MM.1S (cell line): ENCODE results near the gene DCAF15.

Experiments
- DNase-seq: peaks from one replicate; pipeline ENCODE4 v3.0.0-alpha.2; 2015
- H2AFZ ChIP-seq: fragments of 300-600 bp; sonication (generic); 2 replicates; pipeline ENCODE4 v1.6.0; 2016; ENCODE audit warnings: antibody characterized with exemption, low read length
- H3F3A ChIP-seq: fragments of 300-600 bp; sonication (generic); 2 replicates; pipeline ENCODE4 v1.6.1; 2016; ENCODE audit warnings: mild to moderate bottlenecking, antibody characterized with exemption, low read length, moderate library complexity, mixed read lengths; ENCODE audit not compliant: insufficient read depth
- H3K27ac ChIP-seq: fragments of 300-600 bp; sonication (generic); 2 replicates; pipeline ENCODE4 v1.5.1; 2016; ENCODE audit warnings: mild to moderate bottlenecking, low read length
- H3K27me3 ChIP-seq: fragments of 300-600 bp; sonication (generic); replicated peaks from 2 replicates; pipeline ENCODE4 v1.6.0; 2016; ENCODE audit warnings: low read length; ENCODE audit not compliant: insufficient read depth
- H3K36me3 ChIP-seq: fragments of 300-600 bp; sonication (generic); replicated peaks from 2 replicates; pipeline ENCODE4 v1.6.1; 2016; ENCODE audit warnings: mild to moderate bottlenecking, low read length, mixed read lengths; ENCODE audit not compliant: insufficient read depth
- H3K4me1 ChIP-seq: fragments of 300-600 bp; sonication (generic); 2 replicates; pipeline ENCODE4 v1.6.1; 2016; ENCODE audit warnings: low read length, mixed read lengths
- H3K4me2 ChIP-seq: fragments of 300-600 bp; sonication (generic); 2 replicates; pipeline ENCODE4 v1.6.0; 2016; ENCODE audit warnings: low read depth, low read length
- H3K4me3 ChIP-seq: fragments of 300-600 bp; sonication (generic); 2 replicates; pipeline ENCODE4 v1.5.1; 2016; ENCODE audit warnings: low read length, mixed read lengths
- H3K79me2 ChIP-seq: fragments of 300-600 bp; sonication (generic); 2 replicates; pipeline ENCODE4 v1.6.1; 2016; ENCODE audit warnings: mixed run types, low read length, mixed read lengths
- H3K9ac ChIP-seq: fragments of 300-600 bp; sonication (generic); 2 replicates; pipeline ENCODE4 v1.6.1; 2016; ENCODE audit warnings: low read length, mixed read lengths
- H3K9me2 ChIP-seq: fragments of 300-600 bp; sonication (generic); replicated peaks from 2 replicates; pipeline ENCODE4 v1.6.1; 2016; ENCODE audit warnings: mild to moderate bottlenecking, low read length, mixed read lengths; ENCODE audit not compliant: insufficient read depth
- H3K9me3 ChIP-seq: fragments of 300-600 bp; sonication (generic); replicated peaks from 2 replicates; pipeline ENCODE4 v1.6.1; 2016; ENCODE audit warnings: mild to moderate bottlenecking, low read length, mixed read lengths; ENCODE audit not compliant: insufficient read depth
- H4K20me1 ChIP-seq: fragments of 300-600 bp; sonication (generic); 2 replicates; pipeline ENCODE4 v1.6.1; 2016; ENCODE audit warnings: mild to moderate bottlenecking, low read length, moderate library complexity, mixed read lengths; ENCODE audit not compliant: insufficient read depth
- EZH2 ChIP-seq: fragments of 300-600 bp; sonication (generic); optimal IDR thresholded peaks from 2 replicates; pipeline ENCODE3; 2017; ENCODE audit warnings: low read depth, mild to moderate bottlenecking, antibody characterized with exemption, low read length, mixed read lengths
- EZH2phosphoT487 ChIP-seq: fragments of 300-600 bp; sonication (generic); IDR thresholded peaks from 2 replicates; pipeline ENCODE4 v1.6.1; 2018; ENCODE audit warnings: antibody characterized with exemption, low read length
- TF ChIP-seq, protein P1 (sequence below): fragments of 300-600 bp; sonication (generic); IDR thresholded peaks from 2 replicates; pipeline ENCODE4 v1.5.1; 2016; ENCODE audit warnings: antibody characterized with exemption, low read length, mixed read lengths

Gene DCAF15

GRCh38 chr19:13952931-13953531, 722 bp downstream of the DCAF15 start:
- TF ChIP-seq, protein P1, sequence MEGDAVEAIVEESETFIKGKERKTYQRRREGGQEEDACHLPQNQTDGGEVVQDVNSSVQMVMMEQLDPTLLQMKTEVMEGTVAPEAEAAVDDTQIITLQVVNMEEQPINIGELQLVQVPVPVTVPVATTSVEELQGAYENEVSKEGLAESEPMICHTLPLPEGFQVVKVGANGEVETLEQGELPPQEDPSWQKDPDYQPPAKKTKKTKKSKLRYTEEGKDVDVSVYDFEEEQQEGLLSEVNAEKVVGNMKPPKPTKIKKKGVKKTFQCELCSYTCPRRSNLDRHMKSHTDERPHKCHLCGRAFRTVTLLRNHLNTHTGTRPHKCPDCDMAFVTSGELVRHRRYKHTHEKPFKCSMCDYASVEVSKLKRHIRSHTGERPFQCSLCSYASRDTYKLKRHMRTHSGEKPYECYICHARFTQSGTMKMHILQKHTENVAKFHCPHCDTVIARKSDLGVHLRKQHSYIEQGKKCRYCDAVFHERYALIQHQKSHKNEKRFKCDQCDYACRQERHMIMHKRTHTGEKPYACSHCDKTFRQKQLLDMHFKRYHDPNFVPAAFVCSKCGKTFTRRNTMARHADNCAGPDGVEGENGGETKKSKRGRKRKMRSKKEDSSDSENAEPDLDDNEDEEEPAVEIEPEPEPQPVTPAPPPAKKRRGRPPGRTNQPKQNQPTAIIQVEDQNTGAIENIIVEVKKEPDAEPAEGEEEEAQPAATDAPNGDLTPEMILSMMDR = 0 out of 2 replicates have a peak, but pooled peaks have one; percentile 5
- TF ChIP-seq EZH2 = no peak
- Histone ChIP-seq H3F3A (no peaks in the 10 kb centered on the region), H3K9ac (peak overlapping the region; percentile 80), H4K20me1 (no peaks in the 10 kb centered on the region), H2AFZ (no peak overlapping the region), H3K27ac (no peak overlapping the region), H3K79me2 (peaks cover 21% of the 10 kb centered on the region), H3K9me2 (no peaks in the 10 kb centered on the region), H3K4me2 (peak overlapping the region; percentile 93), H3K4me3 (peak overlapping the region; percentile 80), H3K9me3 (no peaks in the 10 kb centered on the region), H3K4me1 (peaks cover 10% of the 10 kb centered on the region), H3K36me3 (no peaks in the 10 kb centered on the region), H3K27me3 (no peaks in the 10 kb centered on the region)
- no peak for DNase-seq

DNA sequence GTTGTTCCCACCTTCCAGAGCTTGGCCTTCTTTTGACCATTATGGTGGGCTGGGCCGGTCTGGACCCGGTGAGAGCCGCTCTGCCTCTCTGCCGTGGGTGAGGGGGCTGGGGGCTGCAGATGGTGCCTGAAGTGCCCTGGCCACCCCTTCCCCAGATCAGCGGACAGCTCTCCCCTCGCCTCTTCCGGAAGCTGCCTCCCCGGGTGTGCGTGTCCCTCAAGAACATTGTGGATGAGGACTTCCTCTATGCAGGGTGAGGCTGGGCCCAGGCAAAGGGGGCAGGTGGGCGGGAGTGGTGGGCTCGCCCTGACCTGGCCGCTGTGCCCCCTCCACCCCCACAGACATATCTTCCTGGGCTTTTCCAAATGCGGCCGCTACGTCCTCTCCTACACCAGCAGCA, 1.9 kb downstream of the DCAF15 start:
- Histone ChIP-seq H3K36me3 (no peaks in the 10 kb centered on the region), H3K79me2 (peaks cover 21% of the 10 kb centered on the region), H2AFZ (no peak overlapping the region)

DNA sequence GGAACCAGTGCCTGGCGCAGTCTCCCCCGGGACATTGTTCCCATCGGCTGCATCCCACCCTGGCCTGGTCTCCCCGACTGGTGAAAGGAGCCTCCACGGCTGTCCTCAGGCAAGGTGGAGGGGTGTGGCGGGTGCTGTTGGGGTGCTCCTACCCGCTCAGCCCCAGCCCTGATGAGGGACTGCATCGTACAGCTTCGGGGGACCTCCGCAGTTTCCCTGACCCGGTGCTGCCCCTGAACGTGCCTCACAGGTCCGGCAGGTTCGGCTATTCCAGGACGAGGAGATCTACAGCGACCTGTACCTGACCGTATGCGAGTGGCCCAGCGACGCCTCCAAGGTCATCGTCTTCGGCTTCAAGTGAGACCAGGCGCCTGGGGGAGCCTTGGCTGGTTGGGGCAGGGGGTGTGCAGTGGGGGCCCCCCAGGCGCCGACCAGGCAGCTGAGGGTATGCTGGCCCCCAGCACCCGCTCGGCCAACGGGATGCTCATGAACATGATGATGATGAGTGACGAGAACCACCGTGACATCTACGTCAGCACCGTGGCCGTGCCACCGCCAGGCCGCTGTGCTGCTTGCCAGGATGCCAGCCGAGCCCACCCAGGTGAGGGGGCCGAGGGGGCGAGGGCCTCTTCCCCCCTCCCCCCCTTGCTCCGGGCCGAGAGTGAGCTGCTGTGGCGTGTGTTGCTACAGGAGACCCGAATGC, 3.5 kb downstream of the DCAF15 start:
- no peaks in the 10 kb centered on the region for H4K20me1 ChIP-seq

More for the DNA sequence above, 1.9 kb downstream of the DCAF15 start:
- H3K4me2 ChIP-seq = no peak overlapping the region
- no peak for DNase-seq
- no peaks in the 10 kb centered on the region for H3K9me2 ChIP-seq
- no peaks in the 10 kb centered on the region for H3K9me3 ChIP-seq
- no peaks in the 10 kb centered on the region for H4K20me1 ChIP-seq
- H3K4me1 ChIP-seq = peaks cover 10% of the 10 kb centered on the region
- TF ChIP-seq, protein P1 = no peak
- TF ChIP-seq EZH2phosphoT487 (no peak), EZH2 (no peak)
- no peak overlapping the region for H3K9ac ChIP-seq
- H3K4me3 ChIP-seq = no peak overlapping the region
- no peaks in the 10 kb centered on the region for H3K27me3 ChIP-seq
- no peak overlapping the region for H3K27ac ChIP-seq
- H3F3A ChIP-seq = no peaks in the 10 kb centered on the region

More for the DNA sequence above, 3.5 kb downstream of the DCAF15 start:
- H3K79me2 ChIP-seq = peaks cover 21% of the 10 kb centered on the region
- TF ChIP-seq EZH2 (no peak), EZH2phosphoT487 (no peak)
- TF ChIP-seq, protein P1 = no peak
- H3K4me2 ChIP-seq = no peak overlapping the region
- H3K4me1 ChIP-seq = peaks cover 10% of the 10 kb centered on the region
- H3K9me3 ChIP-seq = no peaks in the 10 kb centered on the region
- no peak overlapping the region for H2AFZ ChIP-seq
- H3K9me2 ChIP-seq = no peaks in the 10 kb centered on the region
- no peaks in the 10 kb centered on the region for H3K27me3 ChIP-seq
- H3K9ac ChIP-seq = no peak overlapping the region
- no peaks in the 10 kb centered on the region for H3F3A ChIP-seq
- DNase-seq = no peak
- H3K36me3 ChIP-seq = no peaks in the 10 kb centered on the region
- H3K27ac ChIP-seq = no peak overlapping the region
- H3K4me3 ChIP-seq = no peak overlapping the region
